Activated CD4-positive, alpha-beta T cell treated with anti-CD3 and anti-CD28 coated beads, Interleukin-2, Interleukin-6, amounts not matched to agents 100 ng/mL and 50 ng/mL, durations not matched to agents 16 hours and 8 hours (primary cell): ENCODE measurements around the gene HBP1.
A peak's percentile ranks its signal among the peaks of the same experiment; 100 is the strongest.
"Not testable (repeated sequence)": the region's sequence is repeated elsewhere in the genome, so short reads cannot be mapped to it uniquely, and the experiment has no call there.

ENCODE experiments used
- DNase-seq: peaks from one replicate; pipeline ENCODE4 v3.0.0-alpha.2; 2020

Gene HBP1, protein sequence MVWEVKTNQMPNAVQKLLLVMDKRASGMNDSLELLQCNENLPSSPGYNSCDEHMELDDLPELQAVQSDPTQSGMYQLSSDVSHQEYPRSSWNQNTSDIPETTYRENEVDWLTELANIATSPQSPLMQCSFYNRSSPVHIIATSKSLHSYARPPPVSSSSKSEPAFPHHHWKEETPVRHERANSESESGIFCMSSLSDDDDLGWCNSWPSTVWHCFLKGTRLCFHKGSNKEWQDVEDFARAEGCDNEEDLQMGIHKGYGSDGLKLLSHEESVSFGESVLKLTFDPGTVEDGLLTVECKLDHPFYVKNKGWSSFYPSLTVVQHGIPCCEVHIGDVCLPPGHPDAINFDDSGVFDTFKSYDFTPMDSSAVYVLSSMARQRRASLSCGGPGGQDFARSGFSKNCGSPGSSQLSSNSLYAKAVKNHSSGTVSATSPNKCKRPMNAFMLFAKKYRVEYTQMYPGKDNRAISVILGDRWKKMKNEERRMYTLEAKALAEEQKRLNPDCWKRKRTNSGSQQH

DNA sequence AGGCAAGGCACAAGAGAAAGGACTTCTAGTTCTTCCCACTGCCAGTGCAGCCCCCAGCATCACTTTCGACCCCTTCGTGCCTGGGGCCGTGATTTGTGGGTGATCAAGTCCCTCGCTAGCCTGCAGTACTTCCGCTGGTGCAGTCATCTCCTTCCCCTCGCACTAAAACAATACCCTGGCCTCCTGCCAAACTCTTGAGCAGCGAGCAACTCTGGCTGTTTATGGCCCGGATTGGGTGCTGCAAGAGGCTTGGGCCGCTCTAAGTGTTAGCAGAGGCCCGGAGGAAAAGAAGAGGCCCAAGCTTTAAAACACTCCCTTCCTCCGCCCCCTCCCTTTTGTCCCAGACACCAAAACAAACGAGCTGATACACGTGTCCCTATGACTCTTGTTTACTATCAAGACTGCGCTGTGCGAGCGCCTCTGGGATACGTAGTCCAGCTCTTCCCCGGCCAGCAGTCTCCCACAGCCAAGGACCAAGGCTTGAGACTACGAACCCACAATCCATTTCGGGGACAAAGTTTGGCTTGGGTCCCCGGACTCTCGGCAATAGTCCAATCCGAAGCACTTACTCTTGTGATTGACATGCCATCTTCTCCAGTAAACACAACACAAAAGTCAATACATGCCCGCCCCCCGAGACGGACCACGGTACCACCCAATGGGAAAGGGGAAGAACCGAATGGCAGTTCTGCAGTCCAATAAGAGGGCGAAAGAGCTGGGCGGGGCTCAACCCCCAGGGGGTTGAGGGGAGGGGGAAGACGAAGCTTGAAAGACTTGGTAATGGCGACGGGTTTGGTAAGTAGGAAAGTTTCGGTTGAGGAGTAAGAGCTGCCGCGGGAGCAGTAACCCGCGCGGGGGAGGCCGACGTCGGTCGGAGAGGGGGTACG is at the start of gene HBP1:
Gene HBP1, plus strand, starts transcription at position 771 of the 887 bp plus-strand sequence. CDS start 10,891 bp downstream, outside the sequence.
- peak; percentile 98 for DNase-seq

DNA sequence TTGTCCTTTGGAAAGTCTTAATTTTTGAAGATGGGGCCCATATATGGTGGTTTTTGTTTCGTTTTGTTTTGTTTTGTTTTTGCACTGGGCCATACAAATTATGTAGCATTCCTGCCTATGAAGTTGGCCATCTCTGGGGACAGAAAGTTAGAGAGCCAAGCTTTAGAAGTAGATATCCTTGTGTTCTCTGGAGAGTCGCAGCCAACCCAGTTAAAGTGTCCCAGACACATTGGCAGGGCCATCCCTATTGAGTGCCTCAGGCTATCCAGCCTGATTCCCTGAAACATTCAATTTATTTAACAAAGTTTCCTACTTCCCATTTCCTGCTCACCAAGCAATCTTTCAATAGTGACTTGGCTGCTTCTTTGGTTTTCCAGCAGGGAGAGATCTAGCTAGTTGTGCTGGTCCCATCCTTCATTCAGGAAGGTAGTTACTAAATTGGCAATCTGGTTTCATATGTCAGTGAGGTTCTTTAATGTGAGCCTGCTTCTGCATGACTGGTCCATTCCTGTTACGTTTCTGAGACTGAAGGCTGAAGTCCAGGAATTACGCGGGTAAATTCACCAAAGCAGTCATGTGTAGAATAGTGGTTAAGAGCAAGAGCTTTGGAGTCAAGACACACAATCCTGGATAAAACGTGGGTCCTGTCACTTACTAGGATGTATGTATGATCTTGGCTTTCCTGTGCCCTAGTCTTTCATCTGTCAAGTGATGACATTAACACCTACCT is 49.3 kb upstream of the HBP1 start:
- no peak for DNase-seq

DNA sequence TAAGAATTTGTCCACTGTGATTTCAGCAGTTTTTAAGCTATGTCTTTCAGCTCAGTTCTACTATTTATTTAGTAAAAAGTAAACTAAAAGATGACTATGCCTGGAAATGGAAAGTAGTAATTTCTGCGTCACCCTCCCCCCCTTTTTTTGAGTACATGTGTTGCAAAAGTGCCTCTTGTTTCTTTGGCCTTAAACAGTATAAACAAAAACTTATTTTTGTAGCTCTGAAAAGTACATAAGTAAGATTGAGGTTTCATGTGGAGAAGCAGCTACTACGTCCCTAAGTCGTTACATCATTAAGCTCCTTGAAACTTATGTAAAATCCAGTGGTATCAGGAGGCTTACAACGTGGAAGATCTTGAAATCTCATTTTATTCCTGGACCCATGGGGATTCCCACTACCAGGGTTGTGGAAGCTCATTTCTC is 46.3 kb upstream of the HBP1 start:
- DNase-seq = no peak

DNA sequence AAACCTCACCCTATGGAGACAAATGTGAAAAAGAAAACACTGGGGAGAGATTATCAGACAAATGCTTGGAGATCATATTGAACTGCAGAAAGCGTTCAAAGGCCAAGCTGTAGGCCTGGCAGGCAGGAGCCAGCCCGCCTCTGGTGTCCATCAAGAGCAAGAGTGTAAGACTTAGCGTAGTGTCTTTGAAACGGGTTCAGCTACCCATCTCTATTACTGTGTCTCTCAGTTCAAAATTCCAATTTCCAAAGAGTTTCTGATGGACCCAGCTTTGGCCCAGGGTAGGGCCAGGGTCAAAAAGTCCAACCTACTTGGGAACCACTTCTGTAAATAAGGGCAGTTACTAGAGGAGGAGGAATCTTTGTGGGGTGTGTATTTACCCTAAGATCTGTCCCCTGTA is 45.4 kb upstream of the HBP1 start:
- no peak for DNase-seq

DNA sequence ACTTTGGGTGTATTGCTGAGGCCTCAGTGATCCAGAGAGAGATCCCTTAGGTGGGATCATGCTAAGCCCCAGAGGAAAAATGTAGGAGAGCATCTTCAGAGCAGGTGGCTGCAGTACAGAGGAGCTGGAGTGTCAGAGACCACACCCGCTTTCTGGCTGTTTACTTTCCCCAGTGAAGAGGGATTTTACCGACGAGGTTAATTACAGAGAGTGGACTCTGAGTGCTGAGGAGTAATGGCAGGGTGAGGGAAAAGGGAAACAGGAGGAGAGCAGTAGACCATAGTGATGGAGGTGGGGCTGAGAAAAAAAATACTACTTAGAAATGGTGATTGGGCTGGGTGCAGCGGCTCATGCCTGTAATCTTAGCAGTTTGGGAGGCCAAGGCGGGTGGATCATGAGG is 43.3 kb upstream of the HBP1 start:
- DNase-seq = no peak

DNA sequence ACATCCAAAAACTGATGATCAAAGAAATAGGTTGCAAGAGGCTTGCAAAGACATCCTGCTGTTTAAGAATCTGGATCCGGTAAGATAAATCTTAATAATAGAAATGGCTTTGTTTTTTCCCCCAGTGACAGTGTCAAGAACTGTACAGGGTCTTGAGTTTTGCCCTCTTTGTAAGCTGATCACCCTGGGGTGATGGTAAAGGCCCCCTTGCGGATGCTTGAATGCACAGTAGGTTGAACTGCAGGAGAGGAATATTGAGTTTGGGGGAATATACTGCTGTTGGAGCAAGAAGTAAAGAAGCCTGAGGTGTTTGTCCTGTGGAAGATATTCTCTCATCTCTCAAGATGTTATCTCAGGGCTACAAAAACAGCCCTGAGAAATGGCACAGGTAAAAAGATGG is 40.6 kb upstream of the HBP1 start:
- no peak for DNase-seq

DNA sequence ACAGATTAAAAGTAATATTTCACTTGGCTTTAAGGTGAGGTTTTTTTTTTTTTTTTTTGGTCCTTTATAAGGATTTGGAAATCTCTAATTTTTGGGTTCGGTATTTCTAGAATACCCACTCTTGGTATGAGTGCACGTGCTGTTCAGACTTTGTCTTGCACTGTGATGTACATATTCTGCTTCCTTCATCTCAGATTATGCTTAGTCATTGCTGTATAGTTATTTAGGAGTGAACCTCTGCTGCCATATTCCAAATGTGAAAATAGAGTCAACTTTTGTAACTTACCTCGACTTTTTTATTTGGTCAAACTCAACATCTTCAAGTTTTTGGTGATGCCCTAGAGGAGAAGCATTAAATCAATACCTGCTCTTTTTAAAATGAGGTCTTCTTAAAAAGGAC is 40.1 kb upstream of the HBP1 start:
- no peak for DNase-seq

DNA sequence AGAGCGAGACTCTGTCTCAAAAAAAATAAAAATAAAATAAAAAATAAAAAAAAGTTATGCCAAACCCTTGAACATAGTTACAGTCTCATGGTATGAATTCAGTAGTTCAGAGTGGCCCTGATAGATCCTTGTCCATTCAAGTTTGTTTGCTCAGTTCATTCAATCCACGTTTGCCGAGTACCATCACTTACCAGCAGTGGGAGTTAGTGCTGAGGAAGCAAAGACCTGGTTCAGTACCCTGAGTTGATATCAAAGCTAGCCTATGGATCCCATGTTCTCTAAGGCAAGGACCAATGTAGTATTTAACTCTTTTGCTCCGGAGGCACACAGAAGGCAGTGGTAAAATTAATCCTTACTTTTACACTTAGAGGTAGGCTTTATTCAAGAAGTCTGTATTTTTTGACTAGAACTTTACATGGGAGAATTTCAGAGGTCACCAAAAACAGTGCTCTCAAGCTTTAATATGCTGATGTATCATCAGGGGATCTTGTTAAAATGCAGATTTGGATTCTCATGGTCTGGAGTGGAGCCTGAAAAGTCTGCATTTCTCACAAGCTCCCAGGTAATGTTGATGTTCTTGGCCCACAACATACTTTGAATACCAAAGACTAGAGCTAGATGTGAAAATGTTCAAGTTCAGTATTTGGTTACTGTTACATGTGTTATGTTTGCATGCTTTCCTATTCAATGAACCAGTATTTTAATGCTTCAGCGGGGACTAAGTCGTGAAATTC is 38.1 kb upstream of the HBP1 start:
- DNase-seq = no peak

DNA sequence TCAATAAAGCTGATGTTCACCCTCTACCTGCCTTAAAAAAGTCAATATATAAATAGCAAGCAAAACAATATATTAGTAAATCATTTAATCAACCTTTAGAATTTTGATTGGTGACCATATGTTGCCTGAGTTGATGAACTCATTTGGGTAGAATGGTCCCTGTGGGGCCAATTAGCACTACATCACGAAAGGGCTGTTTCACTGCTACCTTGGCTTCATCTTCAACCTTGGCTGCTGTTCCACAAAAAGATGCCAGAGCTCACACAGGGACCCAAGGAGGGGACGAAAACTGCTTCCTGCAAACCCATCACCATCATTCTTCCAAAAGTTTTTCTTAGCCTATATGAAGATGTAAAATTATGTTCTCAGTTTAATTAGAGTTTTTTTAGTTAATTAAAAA is 35.4 kb upstream of the HBP1 start:
- DNase-seq = no peak

DNA sequence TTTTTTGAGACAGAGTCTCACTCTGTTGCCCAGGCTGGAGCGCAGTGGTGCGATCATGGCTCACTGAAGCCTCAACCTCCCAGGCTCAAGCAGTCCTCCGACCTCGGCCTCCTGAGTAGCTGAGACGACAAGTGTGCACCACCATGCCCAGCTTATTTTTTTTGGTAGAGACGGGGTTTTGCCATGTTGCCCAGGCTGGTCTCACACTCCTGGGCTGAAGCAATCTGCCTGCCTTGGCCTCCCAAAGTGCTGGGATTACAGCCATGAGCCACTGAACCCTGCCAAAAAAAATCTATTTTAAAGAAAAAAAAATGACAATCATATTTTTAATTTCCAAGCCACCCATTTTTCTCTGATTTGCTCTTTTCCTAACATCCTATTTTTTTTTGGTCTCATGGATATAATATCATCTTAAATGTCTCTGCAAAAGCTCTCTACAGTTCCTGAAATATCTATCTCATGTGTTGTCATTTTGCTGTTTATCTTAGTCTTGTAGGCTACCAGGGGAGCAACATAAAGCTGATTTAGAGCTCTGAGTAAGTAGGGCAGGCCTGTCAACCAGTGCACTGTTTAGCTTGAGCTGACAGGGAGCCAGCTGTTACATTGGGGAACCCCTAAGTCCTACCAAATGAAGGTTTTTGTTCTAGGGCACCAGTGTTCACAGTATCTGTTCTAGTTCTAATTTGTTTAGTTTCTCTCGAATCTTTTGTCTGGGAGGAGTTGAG is 29.9 kb upstream of the HBP1 start:
- DNase-seq = no peak

DNA sequence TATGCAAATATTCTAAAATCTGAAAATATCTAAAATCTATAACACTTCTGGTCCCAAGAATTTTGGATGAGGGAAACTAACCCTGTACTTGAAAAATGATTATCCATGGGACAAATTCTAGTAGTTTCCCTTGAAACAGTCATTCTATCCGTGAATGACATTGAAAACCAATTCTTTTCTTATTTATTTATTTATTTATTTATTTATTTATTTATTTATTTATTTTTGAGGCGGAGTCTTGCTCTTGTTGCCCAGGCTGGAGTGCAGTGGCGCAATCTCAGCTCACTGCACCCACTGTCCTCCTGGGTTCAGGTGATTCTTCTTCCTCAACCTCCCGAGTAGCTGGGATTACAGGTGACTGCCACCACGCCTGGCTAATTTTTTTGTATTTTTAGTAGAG is 24.9 kb upstream of the HBP1 start:
- not testable (repeated sequence) for DNase-seq

DNA sequence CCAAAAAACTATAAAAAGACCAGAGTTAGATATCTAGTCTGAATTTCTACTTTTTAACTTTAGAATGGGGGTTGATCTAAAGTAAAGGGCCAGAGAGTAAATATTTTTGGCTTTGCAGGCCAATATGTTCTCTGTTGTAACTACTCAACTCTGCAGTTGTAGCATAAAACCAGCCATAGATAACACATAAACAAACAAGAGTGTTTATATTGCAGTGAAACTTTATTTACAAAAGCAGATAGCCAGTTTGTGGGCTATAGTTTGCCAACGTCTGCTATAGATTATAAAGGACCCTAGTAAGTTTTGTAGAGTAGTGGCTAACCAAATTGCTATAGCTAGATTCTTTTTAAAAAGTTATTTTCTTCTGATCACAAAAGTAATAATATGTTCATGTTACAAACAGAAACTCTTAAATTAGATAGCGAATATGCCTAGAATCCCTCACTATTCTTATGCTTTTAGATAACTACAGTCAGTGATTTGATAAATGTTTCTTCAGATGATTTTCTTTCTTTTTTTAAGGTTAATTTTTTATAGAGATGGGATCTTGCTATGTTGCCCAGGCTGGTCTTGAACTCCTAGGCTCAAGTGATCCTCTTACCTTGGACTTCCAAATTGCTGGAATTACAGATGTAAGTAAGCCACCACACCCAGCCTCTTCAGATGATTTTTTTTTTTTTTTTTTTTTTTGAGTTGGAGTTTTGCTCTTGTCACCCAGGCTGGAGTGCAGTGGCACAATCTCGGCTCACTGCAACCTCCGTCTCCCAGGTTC is 23.6 kb upstream of the HBP1 start:
- DNase-seq = no peak

DNA sequence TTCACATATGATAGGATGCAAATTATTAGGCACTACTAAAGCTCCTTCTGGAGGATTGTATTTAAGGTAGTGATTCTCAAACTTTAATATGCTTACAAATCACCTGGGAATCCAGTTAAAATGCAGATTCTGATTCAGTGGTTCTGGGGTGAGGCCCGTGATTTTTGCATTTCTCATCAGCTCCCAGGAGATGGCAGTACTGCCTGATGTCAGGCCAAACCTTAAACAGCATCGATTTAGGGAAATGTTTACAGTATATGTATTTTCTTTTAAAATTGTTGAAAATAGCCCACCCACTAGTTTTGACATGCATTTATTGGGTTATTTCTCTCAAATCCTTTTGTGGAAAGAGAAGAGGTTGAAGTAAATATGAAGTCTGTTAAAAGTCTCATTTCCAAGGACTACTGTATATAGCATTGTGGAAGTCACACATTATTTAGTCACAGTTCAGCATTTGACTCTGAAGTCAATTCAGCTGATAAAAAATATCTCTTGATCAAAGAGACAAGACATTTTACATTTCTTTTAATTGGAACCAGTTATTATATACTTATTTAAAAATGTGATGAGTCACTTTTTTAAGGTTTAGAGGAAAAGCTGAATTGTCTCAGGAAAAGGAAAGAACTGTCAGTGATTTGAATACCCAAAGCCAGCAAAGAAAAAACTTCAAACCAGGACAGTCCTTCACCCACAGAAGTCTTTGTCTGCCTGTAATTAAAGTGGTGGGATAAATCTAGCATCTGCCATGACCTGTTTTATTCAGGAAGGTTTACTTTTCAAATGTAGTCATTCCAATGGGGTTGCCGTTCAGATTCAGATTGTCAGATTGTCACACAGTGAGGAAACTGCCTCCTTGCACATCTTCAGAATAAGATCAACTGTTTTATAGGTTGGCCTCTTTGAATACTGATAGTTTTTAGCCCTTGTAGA is 21.1 kb upstream of the HBP1 start:
- DNase-seq = peak; percentile 47

DNA sequence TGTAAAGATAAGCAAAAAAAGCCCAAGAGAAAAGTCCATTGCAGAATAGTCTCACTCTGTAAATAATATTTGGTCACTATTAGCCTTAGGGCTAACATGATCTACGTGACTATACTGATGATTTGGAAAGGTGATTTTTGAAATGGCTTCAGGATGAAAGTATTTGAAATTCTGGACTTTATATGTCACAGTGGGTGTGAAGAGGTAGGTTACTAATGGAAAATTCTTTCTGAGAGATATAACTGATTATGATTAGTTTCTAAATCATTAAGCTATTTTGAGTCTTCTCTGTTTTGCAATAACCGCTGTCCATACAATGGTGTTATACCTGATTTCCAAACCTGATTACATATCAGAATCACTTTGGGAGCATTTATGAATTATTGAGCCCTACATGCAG is 20.1 kb upstream of the HBP1 start:
- DNase-seq = no peak

DNA sequence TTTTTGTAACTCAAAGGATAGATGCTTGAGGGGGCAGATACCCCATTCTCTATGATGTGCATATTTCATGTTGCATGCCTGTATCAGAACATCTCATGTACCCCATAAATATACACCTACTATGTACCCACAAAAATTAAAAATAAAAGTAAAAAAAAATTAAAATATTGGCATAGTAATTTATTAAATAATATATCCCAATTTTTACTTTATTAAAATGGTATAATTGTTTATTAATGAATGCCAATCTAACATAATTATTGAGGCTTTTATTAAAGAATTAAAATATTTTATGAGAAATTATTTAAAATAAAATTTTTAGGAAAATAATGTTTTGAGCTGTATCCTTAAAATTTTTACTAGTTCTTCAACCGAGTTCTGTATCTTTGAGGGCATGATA is 18.9 kb upstream of the HBP1 start:
- DNase-seq = no peak

DNA sequence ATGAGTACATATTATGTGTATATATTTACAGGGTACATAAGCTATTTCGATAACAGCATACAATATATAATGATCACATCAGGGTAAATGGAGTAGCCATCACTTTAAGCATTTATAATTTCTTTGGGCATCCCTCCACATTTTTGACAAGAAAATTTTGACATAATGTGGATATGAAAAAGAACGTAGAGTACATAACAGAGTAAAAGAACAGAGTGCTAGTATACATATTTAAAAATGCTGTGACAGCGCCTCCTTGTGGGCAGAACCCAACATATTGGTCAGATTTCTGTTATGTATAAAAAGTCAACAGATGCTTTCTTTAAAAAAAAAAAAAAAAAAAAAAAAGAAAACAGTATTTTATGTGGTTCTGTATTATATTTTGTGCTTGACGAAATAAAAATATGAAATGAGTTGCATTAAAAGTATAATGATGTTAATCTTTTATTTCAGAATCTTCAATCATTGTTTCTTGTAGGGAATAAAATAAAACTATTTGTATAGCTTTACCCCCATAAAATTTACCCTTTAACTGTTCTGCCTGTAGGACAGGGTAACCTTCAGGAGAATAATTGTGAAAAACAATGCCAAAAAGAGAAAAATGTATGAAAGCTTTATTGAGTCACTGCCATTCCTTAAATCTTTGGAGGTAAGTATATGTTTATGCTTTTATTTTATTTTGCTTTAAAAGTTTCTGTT is 18.3 kb upstream of the HBP1 start:
- peak; percentile 71 for DNase-seq

DNA sequence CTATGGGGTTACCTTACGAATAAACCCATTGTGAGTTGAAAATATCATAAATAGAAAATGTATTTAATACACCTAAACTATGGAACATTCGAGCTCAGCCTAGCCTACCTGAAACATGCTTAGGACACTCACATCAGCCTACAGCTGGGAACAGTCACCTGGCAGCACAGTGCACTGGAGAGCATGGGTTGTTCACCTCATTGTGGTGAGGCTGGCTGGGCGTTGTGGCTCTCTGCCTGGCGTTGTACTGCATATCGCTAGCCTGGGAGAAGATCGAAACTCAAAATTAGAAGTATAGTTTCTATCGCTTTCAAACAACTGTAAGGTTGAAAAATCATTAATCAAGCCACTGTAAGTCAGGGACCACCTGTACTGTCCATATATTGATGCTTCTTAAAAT is 17.3 kb upstream of the HBP1 start:
- no peak for DNase-seq

DNA sequence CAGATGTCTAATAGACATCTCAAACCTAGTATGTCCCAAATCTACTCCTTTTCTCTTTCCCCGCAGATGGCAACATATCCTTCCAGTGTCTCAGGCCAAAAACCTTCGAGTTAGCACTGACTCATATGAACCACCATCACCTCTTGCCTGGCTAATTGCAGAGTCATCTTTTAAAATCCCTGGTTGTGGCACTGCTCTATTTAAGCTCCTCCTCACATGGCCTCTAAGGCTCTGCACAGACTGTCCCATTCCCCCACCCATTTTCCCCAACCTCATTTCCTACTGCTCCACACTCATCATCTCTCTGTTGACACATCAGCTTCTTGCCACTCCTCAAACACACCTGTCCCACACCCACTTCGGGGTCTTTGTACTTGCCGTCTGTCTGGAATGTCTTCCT is 16.8 kb upstream of the HBP1 start:
- DNase-seq = no peak

DNA sequence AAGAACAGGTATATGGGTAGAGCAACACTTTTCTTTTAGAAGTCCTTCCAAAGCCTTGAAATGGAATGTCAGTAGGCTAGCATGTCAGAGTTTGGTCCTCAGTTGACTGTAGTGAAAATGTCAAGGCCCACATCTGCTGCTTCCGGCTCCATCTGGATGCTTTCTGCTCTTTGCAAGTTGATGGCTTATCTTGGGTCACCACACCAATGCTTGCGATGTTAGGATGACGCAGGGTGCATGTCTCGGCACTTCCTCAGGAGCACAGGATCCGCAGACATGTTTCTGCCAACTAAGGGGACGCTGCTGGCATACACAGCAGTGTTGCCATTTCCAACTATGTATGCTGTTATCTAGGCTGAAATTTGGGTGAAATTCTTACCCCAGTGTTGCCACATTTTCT is 14.0 kb upstream of the HBP1 start:
- DNase-seq = no peak
